ENCODE results near the gene DPP4. TPM values are rescaled to one million over a fixed set of nuclear protein-coding genes. Genes with fewer than 3 reads are reported as not detected.

The DPP4 gene
- polyA plus RNA-seq, 3 donors: 0.46 TPM; not detected in 2

DNA sequence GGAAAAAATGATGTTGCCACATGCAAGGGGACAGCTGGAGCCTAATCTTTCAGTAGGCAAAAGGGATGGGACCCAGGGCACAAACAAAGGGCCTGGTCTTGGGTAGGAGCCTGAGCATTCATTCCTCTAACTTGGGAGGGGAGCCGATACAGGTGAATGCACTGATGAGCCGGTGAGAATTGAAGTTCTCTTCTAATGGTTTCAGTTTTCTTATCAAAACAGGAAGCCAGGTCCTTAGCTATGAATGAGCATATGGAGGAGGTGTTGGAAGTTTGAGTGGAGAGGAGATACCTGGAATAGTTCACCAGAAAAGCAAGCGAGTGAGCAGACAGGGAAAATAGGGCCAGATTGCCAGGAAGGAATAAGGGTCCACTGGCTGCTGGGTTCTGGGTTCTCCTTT, 10.1 kb downstream of the DPP4 start:
- Histone ChIP-seq H3K27ac (ENCODE audit: low read depth in 1 of 2, low read length in 2 of 2) (no peak overlapping the region), H4K20me1 (ENCODE audit: insufficient read depth, low read length) (no peaks in the 10 kb centered on the region), H3K4me3 (replicated peaks in 1 of 3; ENCODE audit: low read depth in 2 of 3, low read length in 3 of 3) (no peak overlapping the region), H2AFZ (ENCODE audit: insufficient read depth, low read depth, low read length, poor library complexity, severe bottlenecking) (no peak overlapping the region), H3K36me3 (replicated peaks in 1 of 2; ENCODE audit: control insufficient read depth in 1 of 2, insufficient read depth in 2 of 2, low read length in 2 of 2) (no peaks in the 10 kb centered on the region), H3K9me3 (replicated peaks in 1 of 2; ENCODE audit: control insufficient read depth in 1 of 2, insufficient read depth in 1 of 2, low read length in 2 of 2) (no peaks in the 10 kb centered on the region), H3K79me2 (ENCODE audit: insufficient read depth, low read length) (no peaks in the 10 kb centered on the region), H3K4me2 (replicated peaks; ENCODE audit: extremely low read depth, low read length, poor library complexity, severe bottlenecking) (no peak overlapping the region), H3K4me1 (ENCODE audit: control insufficient read depth in 1 of 2, insufficient read depth in 2 of 2, low read length in 2 of 2) (no peaks in the 10 kb centered on the region), H3K9ac (ENCODE audit: insufficient read depth, low read length, poor library complexity, severe bottlenecking) (no peak overlapping the region), H3K27me3 (ENCODE audit: control insufficient read depth in 2 of 2, insufficient read depth in 2 of 2, low read length in 2 of 2) (no peaks in the 10 kb centered on the region)
- DNase-seq: no peak
- peaks cover 0 to 3% (median 2%) of the 10 kb centered on the region in 3 donors for H3K27me3 Mint-ChIP-seq (ENCODE audit: low read depth in 3 of 3)
- no peak overlapping the region for H3K27ac Mint-ChIP-seq
- WGBS (ENCODE audit: insufficient coverage): 88% methylated on average over 2 of the region's 3 CpGs
- H3K4me1 Mint-ChIP-seq: peaks cover 2% of the 10 kb centered on the region
- intact Hi-C loops (cut with micrococcal nuclease): no loop called here
- H3K36me3 Mint-ChIP-seq: no peaks in the 10 kb centered on the region
- H3K9me3 Mint-ChIP-seq: peaks cover 0 to 2% (median 2%) of the 10 kb centered on the region in 7 donors
- TF ChIP-seq, protein P1, sequence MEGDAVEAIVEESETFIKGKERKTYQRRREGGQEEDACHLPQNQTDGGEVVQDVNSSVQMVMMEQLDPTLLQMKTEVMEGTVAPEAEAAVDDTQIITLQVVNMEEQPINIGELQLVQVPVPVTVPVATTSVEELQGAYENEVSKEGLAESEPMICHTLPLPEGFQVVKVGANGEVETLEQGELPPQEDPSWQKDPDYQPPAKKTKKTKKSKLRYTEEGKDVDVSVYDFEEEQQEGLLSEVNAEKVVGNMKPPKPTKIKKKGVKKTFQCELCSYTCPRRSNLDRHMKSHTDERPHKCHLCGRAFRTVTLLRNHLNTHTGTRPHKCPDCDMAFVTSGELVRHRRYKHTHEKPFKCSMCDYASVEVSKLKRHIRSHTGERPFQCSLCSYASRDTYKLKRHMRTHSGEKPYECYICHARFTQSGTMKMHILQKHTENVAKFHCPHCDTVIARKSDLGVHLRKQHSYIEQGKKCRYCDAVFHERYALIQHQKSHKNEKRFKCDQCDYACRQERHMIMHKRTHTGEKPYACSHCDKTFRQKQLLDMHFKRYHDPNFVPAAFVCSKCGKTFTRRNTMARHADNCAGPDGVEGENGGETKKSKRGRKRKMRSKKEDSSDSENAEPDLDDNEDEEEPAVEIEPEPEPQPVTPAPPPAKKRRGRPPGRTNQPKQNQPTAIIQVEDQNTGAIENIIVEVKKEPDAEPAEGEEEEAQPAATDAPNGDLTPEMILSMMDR (IDR thresholded peaks at IDR 0.05): no peak
- H3K4me3 Mint-ChIP-seq: no peak overlapping the region

DNA sequence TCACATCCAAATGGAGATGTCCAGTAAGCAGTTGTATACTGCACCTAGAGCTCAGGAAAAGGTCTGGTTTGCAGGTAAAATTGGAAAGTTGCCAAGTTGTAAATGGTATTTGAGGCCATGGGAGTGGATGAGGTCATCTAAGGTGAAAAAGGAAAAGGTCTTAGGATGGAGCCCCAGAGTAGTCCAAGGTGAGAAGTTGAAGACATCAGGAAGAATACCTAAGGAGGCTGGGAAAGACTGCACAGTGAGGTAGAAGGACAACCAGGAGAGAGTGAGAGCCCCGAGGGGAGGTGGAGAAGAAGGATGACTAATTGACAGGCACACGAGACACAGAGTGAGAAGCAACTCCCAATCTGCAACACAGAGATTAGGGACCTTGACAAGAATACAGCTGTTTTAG, 10.7 kb downstream of the DPP4 start:
- H3K27ac ChIP-seq (ENCODE audit: low read depth in 1 of 2, low read length in 2 of 2): no peak overlapping the region
- H3K4me3 Mint-ChIP-seq: no peak overlapping the region
- H3K27me3 ChIP-seq (ENCODE audit: control insufficient read depth in 2 of 2, insufficient read depth in 2 of 2, low read length in 2 of 2): no peaks in the 10 kb centered on the region
- intact Hi-C loops (cut with micrococcal nuclease): no loop called here
- H3K27me3 Mint-ChIP-seq (ENCODE audit: low read depth in 3 of 3): peaks cover 0 to 3% (median 2%) of the 10 kb centered on the region in 3 donors
- no peak overlapping the region for H3K27ac Mint-ChIP-seq
- H4K20me1 ChIP-seq (ENCODE audit: insufficient read depth, low read length): no peaks in the 10 kb centered on the region
- H3K9me3 Mint-ChIP-seq: peaks cover 0 to 2% (median 2%) of the 10 kb centered on the region in 7 donors
- H3K36me3 ChIP-seq (replicated peaks in 1 of 2; ENCODE audit: control insufficient read depth in 1 of 2, insufficient read depth in 2 of 2, low read length in 2 of 2): no peaks in the 10 kb centered on the region
- no peaks in the 10 kb centered on the region for H3K36me3 Mint-ChIP-seq
- TF ChIP-seq, protein P1 (IDR thresholded peaks at IDR 0.05): no peak
- no peak overlapping the region for H3K9ac ChIP-seq (ENCODE audit: insufficient read depth, low read length, poor library complexity, severe bottlenecking)
- no peaks in the 10 kb centered on the region for H3K4me1 ChIP-seq (ENCODE audit: control insufficient read depth in 1 of 2, insufficient read depth in 2 of 2, low read length in 2 of 2)
- no peak overlapping the region for H2AFZ ChIP-seq (ENCODE audit: insufficient read depth, low read depth, low read length, poor library complexity, severe bottlenecking)
- no peaks in the 10 kb centered on the region for H3K9me3 ChIP-seq (replicated peaks in 1 of 2; ENCODE audit: control insufficient read depth in 1 of 2, insufficient read depth in 1 of 2, low read length in 2 of 2)
- no peak for DNase-seq
- H3K4me3 ChIP-seq (replicated peaks in 1 of 3; ENCODE audit: low read depth in 2 of 3, low read length in 3 of 3): no peak overlapping the region
- no peak overlapping the region for H3K4me2 ChIP-seq (replicated peaks; ENCODE audit: extremely low read depth, low read length, poor library complexity, severe bottlenecking)
- H3K4me1 Mint-ChIP-seq: peaks cover 2% of the 10 kb centered on the region
- WGBS (ENCODE audit: insufficient coverage): no CpG with 5 or more reads among the region's 2 CpGs
- H3K79me2 ChIP-seq (ENCODE audit: insufficient read depth, low read length): no peaks in the 10 kb centered on the region

Measured in CD14-positive monocyte (primary cell).